ENCODE data around the gene DAP.

Gene DAP

DNA sequence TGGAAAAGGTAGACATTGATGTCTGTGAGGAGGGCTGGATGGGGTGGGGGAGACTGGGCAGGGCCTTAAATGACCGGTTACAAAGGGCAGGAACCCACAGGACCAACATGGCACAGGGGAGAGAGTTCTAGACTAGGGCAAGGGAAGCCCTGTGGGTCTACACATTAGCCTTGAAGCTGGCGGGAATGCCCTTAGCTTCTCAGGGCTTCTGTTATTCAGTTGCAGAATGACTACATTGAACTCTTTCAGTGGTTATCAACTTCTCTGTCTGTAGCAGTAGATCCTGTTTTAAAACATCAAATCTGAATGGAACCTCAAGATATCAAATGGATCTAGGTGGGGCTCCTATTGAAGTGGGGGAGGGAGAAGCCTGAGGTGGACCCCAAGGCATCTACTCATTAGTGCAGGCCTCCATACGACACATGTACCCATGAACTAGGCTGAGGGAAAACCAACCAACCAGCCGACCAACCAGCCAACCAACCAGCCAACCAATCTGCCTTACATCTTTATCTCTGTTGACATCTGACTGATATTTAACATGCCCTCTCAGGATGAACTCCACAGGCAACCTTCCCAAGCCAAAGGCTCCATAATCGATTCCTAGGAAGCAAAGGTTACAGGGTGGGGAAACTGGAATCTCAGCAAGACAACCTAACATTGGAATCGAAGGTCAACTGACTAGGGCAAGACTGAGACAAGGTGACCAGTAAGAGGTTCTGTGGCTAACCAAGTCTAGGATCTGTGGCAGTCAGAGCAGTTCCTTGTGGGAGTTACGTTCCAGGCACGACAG, 48.3 kb downstream of the DAP start:
- DNase-seq (ENCODE audit: low read depth in 2 of 3, low spot score in 1 of 3): no peak

GRCh38 chr5:10711562-10711961, 49.5 kb downstream of the DAP start:
- DNase-seq (ENCODE audit: low read depth in 2 of 3, low spot score in 1 of 3): no peak

DNA sequence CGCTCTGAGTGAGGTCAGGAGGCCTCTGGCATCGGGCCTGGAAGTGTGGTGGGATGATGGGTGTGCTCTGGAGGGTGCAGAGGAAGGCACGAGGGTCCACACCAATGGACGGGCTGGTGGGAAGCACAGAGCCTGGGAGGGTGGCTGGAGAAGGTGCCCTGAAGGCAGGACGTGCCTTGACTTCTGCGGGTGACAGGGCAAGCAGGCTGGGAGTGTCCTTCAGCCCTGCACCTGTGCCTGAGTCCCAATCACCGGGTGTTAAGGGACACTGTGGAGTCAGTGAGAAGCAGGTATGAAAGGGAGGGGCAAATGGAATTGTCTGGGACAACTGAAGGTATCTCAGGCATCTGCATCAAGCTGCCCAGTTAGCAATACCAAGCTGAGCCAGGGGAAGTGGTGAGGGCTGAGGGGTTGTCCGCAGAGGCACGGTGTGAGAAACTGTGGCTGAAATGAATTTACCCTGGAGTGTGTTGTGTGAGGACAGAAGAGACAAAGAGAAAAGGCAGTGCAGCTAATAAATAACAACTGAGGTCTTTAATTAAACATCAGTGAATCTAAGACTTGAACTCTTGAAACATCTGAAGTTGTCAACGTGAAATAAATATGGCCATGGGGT, 50.4 kb downstream of the DAP start:
- no peak for DNase-seq (ENCODE audit: low read depth in 2 of 3, low spot score in 1 of 3)

DNA sequence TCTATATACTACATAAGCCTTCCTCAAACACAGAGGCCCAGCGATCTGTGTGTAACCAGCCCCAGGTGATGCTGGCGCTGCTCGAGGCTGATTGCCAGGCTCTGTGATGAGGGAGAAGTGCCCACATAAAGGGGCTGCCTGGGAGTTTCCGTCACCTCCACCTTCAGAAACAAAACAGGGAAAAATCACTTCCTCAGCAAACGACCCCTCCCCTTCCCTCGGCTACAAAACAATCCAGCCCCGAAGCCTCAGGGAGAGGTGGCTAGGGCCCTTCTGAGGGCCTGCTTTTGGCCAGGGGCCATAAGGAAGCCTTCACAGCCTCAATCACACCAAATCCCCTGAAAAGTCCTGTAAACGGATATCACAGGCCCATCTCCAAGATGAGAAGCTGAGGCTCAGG, 51.1 kb downstream of the DAP start:
- DNase-seq (ENCODE audit: low read depth in 2 of 3, low spot score in 1 of 3): no peak

DNA sequence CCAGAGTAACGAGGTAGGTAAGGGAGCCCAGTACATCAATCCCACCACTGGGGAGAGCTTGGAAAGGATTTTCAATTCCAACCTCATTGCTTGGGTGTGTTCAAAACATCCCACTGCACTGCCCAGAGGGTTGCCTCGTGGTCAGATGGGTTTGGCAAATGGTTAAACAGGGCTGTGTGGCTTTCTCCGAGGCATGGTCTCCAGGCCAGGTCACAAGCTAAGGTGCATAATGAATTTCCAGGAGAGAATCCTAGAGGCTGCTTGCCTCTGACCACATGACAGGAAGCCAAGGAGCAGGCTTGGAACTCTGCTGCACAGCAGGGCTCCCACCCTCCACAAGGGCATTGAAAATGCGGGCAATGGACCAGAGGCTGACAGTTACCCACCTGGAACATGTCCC, 51.6 kb downstream of the DAP start:
- no peak for DNase-seq (ENCODE audit: low read depth in 2 of 3, low spot score in 1 of 3)

DNA sequence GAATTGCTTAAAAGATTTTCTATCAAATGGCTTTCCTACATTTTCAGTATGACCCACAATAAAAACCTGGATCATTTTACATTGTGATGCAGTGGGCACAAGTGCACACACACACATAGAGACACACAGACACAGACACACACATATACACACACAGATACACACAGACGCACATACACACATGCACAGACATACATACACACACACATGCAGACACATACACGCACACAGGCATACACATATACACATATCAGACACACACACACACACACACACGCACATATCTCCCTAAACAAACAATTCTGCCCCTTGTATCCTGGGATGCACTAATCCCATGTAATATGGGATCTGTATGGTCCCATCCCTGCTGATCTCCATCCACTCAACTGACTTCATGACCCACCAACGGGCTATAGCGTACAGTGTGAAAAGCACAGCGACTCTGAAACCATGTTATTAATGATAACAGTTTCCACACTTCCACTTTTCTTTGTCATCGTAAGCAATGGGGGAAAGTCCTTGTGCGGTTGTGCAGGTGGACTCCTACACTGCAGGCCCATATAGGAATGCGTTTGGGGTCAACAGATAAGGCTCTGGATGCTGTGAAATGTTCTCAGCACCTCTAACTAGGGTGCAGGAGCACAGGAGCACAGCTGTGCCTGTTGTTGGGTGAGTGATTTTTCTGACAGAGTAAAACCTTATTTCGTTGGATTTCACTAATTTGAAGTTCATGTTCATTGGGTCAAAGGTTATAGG, 52.7 kb downstream of the DAP start:
- DNase-seq (ENCODE audit: low read depth in 2 of 3, low spot score in 1 of 3): no peak

- DNase-seq (ENCODE audit: low read depth in 2 of 3, low spot score in 1 of 3): no peak
Measured at GRCh38 chr5:10707198-10708142, 53.6 kb downstream of the DAP start.

DNA sequence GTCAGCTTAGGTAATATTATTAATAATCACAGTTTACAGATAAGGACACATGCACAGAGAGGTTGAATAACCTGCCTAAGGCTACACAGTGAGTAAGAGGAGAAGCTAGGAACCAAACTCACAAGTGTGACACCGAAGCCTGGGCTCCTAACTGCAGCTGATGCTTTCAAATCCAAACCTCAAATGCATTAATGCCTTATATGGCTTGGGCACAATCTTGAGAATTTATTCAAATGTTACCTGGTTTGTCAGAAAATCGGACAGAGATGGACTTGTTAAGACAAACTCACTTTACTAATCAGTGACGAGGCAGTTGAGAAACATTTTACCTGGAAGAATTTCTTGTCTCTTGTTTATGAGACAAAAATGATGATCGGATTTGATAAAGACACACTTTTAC, 54.7 kb downstream of the DAP start:
- no peak for DNase-seq (ENCODE audit: low read depth in 2 of 3, low spot score in 1 of 3)

DNA sequence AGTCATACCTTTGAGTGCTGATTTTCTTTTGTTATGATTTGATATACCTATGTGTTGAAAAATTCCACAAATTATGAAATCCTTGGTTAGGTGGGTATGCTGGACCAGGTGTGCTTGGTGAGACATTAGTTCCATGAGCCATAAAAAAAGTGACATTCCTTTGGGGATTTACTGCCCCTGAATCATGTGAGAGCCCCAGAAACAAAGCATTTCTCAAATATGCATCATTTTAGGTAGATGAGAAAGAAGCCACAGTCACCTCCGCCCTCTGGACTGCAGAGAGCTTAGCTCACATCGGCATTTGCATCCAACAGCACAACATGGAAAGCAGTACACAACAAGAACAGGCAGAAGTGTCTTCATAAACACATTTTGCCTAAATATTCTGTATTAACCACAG, 55.3 kb downstream of the DAP start:
- no peak for DNase-seq (ENCODE audit: low read depth in 2 of 3, low spot score in 1 of 3)

GRCh38 chr5:10704949-10705621, 55.9 kb downstream of the DAP start:
- no peak for DNase-seq (ENCODE audit: low read depth in 2 of 3, low spot score in 1 of 3)

GRCh38 chr5:10703676-10704075, 57.4 kb downstream of the DAP start:
- DNase-seq (ENCODE audit: low read depth in 2 of 3, low spot score in 1 of 3): no peak

GRCh38 chr5:10702911-10703491, 58.0 kb downstream of the DAP start:
- DNase-seq (ENCODE audit: low read depth in 2 of 3, low spot score in 1 of 3): no peak

DNA sequence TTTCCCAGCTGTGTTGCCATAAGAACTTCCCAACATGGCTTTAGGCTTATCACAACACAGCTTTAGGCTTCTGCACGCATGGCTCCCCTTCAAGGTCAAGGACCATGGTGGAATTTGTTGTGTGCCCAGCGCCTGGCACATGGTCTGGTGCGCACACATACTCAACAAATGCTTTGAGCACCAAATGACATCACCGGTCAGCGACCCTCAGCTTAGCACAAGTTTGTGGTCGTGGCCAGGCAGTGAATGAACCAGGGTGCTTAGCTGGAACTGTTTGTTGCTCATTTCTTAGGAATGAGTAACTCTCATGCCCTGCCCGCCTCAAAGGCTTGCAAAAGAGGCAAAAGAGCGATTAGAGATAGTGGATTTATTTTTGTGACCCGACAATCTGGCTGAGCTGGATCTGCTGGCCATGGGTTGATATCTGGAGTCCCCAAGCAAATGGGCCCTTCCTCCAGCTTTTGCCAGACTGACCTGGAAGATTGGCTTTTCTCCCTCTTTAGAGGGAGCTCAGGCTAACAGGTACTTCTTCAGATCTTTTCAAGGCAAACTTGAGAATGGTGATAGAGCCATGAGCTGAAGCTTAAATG, 58.9 kb downstream of the DAP start:
- DNase-seq (ENCODE audit: low read depth in 2 of 3, low spot score in 1 of 3): no peak

GRCh38 chr5:10701567-10702039, 59.4 kb downstream of the DAP start:
- peak in 2 of 3 donors; percentile 9 to 46 for DNase-seq (ENCODE audit: low read depth in 2 of 3, low spot score in 1 of 3)

DNA sequence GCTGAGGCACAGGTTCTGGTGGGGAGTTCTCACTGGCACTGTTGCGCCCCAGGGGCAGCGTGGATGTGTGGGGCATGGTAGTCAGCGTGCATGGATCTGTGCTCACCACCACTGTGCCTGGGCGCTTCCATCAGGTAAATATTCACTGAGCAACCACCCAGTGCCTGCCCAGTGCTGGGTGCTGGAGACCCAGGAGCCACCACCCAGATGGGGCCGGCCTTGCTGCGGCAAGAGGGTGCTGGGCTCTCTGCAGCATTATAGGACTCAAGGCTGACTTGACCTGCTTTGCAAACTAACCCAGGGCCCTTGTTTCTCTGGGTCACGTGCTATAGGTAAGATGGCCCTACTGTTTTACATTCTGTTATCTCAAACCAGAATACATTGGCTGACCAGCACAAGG, 60.5 kb downstream of the DAP start:
- DNase-seq (ENCODE audit: low read depth in 2 of 3, low spot score in 1 of 3): no peak

DNA sequence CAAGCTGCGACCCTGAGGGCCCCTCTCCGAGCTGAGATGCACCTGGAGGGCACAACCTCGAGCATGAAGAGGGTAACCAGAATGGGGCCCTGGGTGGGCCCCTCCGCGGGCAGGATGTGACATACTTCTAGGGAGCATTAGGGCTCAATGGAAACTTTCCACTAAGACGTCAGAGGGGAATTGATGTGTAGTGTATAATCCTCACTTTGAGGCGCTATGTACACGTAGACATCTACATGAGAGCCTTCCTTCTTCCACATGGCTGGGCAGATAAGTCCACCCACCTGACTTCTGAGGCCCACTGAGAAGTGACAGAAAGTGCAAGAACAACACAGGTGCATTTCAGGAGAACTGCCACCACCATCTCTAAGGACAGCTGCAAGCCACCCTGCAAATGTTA, 61.0 kb downstream of the DAP start:
- DNase-seq (ENCODE audit: low read depth in 2 of 3, low spot score in 1 of 3): no peak

DNA sequence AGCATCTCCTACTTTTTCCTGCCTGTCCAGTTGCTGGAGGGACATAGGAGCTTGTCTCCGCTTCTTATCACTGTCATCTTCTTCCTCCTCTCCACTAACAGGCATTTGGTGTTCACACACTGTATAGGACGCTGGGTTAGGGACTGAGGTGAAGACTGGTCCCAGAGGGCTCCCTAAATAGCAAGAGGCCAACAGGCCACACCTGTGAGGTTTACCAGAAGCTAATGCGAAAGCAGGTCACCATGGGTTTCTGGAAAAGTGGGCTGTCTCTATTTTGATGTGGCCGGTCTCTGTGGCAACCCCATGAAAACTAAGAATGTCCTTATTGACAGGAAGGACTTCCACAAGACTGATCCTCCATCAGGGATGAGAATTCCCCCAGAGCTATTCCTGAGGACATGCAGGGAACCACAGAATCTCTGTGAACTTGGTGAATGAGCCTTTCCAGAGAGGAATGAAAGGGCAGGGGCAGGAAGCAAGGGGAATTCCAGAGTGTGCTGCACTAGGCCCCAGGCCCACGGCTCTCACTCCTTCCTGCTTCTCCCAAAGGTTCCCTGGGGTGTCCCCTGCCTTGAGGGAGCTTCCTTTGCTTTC, 61.7 kb downstream of the DAP start:
- no peak for DNase-seq (ENCODE audit: low read depth in 2 of 3, low spot score in 1 of 3)

DNA sequence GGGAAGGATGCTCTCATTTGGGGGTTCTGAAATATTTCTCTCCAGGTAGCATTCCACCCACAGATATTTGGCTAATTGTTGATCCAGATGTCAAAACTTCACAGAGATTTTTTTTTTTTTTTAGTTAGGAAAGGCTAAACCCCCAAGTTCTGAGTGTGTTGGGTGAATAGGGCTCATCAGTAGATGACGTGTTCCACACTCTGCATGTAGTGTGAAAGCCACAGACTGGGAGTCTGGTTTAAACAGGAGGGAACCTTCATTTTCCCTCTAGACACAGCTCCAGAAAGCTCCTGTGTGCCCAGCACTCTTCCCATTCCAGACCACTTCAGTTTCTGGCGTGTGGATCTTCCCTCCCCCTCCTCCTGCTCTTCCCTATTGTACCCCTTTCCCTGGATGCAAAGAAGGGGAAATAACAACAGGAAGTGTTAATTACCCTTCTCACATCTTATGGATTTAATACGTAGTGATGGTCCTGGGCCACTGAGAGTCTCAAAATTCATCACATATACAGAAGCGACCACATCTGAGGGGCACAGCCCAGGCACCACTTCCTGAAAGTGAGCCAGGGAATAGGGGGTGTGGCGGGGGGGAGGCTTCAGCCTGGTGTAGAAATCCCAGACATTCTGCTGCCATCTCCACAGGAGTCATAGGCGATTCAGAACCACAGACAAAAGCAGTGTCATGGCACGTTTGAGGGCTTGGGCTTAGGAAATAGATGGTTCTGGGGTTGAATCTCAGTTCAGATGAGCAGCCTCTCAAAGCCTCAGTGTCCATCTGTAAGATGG, 65.1 kb downstream of the DAP start:
- no peak for DNase-seq (ENCODE audit: low read depth in 2 of 3, low spot score in 1 of 3)
